Lung (tissue), 12 donors: Measurements from ENCODE around the gene CDC42. TPM values are rescaled to one million over a fixed set of nuclear protein-coding genes. Genes with fewer than 3 reads are reported as not detected.
A peak's percentile ranks its signal among the peaks of the same experiment; 100 is the strongest.

Experiments used
- ATAC-seq: fragments of 200-7000 bp; cut with Tn5 transposase; one replicate; pipeline ENCODE4 v1.9.1; 2020; ENCODE audit warnings: moderate number of reproducible peaks; ENCODE audit not compliant: insufficient read depth, low FRiP score
- DNase-seq, 3 donors: peaks; one replicate each; pipeline ENCODE4 v3.0.0-alpha.2; 2013 to 2017
- H3K27ac ChIP-seq, 2 donors: one replicate each; pipeline ENCODE4 v1.5.1; 2013; ENCODE audit warnings: mild to moderate bottlenecking in 2 of 2, moderate library complexity in 2 of 2, control low read depth in 1 of 2, inconsistent platforms in 1 of 2, low read depth in 1 of 2, low read length in 1 of 2
- H3K27me3 ChIP-seq, 3 donors: one replicate each; pipeline ENCODE4 v1.5.1; 2013; ENCODE audit warnings: low read length in 2 of 3; ENCODE audit not compliant: control insufficient read depth in 3 of 3, insufficient read depth in 3 of 3
- H3K36me3 ChIP-seq, 4 donors: one replicate each; pipeline ENCODE4 v1.5.1; 2013; ENCODE audit warnings: low read length in 4 of 4, mild to moderate bottlenecking in 1 of 4, moderate library complexity in 1 of 4; ENCODE audit not compliant: control insufficient read depth in 4 of 4, insufficient read depth in 4 of 4
- H3K4me1 ChIP-seq, 5 donors: one replicate each; pipeline ENCODE4 v1.5.1; 2013; ENCODE audit warnings: low read length in 5 of 5, mild to moderate bottlenecking in 2 of 5, moderate library complexity in 1 of 5; ENCODE audit not compliant: control insufficient read depth in 5 of 5, insufficient read depth in 5 of 5
- H3K4me3 ChIP-seq: one replicate; pipeline ENCODE4 v1.5.1; 2013; ENCODE audit warnings: mild to moderate bottlenecking, control low read depth, moderate library complexity
- H3K9ac ChIP-seq, 2 donors: one replicate each; pipeline ENCODE4 v1.5.1; 2013; ENCODE audit warnings: low read length in 2 of 2, control low read depth in 1 of 2; ENCODE audit not compliant: insufficient read depth in 1 of 2
- H3K9me3 ChIP-seq, 4 donors: one replicate each; pipeline ENCODE4 v1.5.1; 2013; ENCODE audit warnings: low read length in 3 of 4, mild to moderate bottlenecking in 1 of 4, moderate library complexity in 1 of 4; ENCODE audit not compliant: control insufficient read depth in 4 of 4, insufficient read depth in 3 of 4
- CTCF ChIP-seq: IDR thresholded peaks from 2 replicates; pipeline ENCODE4 v1.5.1; 2012; ENCODE audit warnings: mild to moderate bottlenecking; ENCODE audit errors: control extremely low read depth, extremely low read depth
- WGBS, 2 donors: extraction: QIAGEN DNeasy Blood & Tissue Kit; methylation state at CpG; one replicate each; pipeline ENCODE4 v1.1.7; 2013; 5-methylcytosine and 5-hydroxymethylcytosine counted together
- polyA plus RNA-seq, 2 donors: library from polyadenylated mRNA; stranded (reverse); fragments of 200-250 nt; gene quantifications; one replicate each; pipeline ENCODE4 v1.2.1, GENCODE V29; 2013
- total RNA-seq, 2 donors: library from RNA; depleted of rRNA in 1 of 2; stranded (reverse); fragments of >200 nt in 1 of 2; gene quantifications; one replicate each; pipeline ENCODE4 v1.2.1, GENCODE V29; 2014 to 2021
- donor health status: control.
- donor health status: control.
- donor health status: Bipolar disorder and iron deficiency.
- donor health status: healthy.
- donor health status: DM: yes; HTN: yes; CAD: no.

Gene CDC42
- total and polyA plus RNA-seq, 4 donors: 137 to 231 (median 219) TPM

- DNase-seq: peak; percentile 77 to 87 (median 86)
Observed at GRCh38 chr1:22114083-22115012, 61.8 kb downstream of the CDC42 start.

GRCh38 chr1:22115286-22115685 lies 62.8 kb downstream of the CDC42 start:
- no peak overlapping the region for H3K4me3 ChIP-seq
- H3K4me1 ChIP-seq: peaks cover 0 to 31% (median 11%) of the 10 kb centered on the region in 5 donors
- H3K9me3 ChIP-seq: no peaks in the 10 kb centered on the region
- TF ChIP-seq CTCF: no peak
- DNase-seq (no peak), ATAC-seq (no peak)
- no peaks in the 10 kb centered on the region for H3K27me3 ChIP-seq
- H3K9ac ChIP-seq: no peak overlapping the region
- H3K36me3 ChIP-seq: peaks cover 0 to 37% (median 3%) of the 10 kb centered on the region in 4 donors
- 82 to 84% methylated on average over 6 of the region's 6 CpGs for WGBS, 2 donors
- H3K27ac ChIP-seq: no peak overlapping the region

More at GRCh38 chr1:22114083-22115012, 61.8 kb downstream of the CDC42 start:
- ATAC-seq: no peak
- Histone ChIP-seq H3K36me3 (peaks cover 0 to 29% (median 3%) of the 10 kb centered on the region in 4 donors), H3K9me3 (no peaks in the 10 kb centered on the region), H3K4me1 (peaks cover 0 to 31% (median 11%) of the 10 kb centered on the region in 5 donors), H3K27ac (no peak overlapping the region), H3K4me3 (no peak overlapping the region), H3K9ac (peak overlapping the region in 1 of 2 donors; percentile 29), H3K27me3 (no peaks in the 10 kb centered on the region)
- WGBS, 2 donors: 64 to 78% methylated on average over 18 of the region's 18 CpGs
- no peak for TF ChIP-seq CTCF

- ATAC-seq (no peak), DNase-seq (no peak)
- 60 to 74% methylated on average over 4 of the region's 4 CpGs for WGBS, 2 donors
- Histone ChIP-seq H3K4me3 (no peak overlapping the region), H3K27me3 (no peaks in the 10 kb centered on the region), H3K4me1 (peaks cover 0 to 31% (median 11%) of the 10 kb centered on the region in 5 donors), H3K9me3 (no peaks in the 10 kb centered on the region), H3K9ac (no peak overlapping the region), H3K36me3 (peaks cover 0 to 39% (median 3%) of the 10 kb centered on the region in 4 donors), H3K27ac (no peak overlapping the region)
- TF ChIP-seq CTCF: no peak
Observed at GRCh38 chr1:22117238-22117637, 64.7 kb downstream of the CDC42 start.
